NB4 (cell line): ENCODE results near the gene RTF2.

Source experiments
- MAX ChIP-seq: IDR thresholded peaks from 2 replicates; pipeline ENCODE4 v1.6.1; 2011; ENCODE audit warnings: low read depth, low read length
- MYC ChIP-seq: IDR thresholded peaks from 2 replicates; pipeline ENCODE4 v1.6.1; 2011; ENCODE audit warnings: low read depth, low read length
- POLR2A ChIP-seq: IDR thresholded peaks from 2 replicates; pipeline ENCODE4 v1.6.1; 2011; ENCODE audit warnings: mild to moderate bottlenecking; ENCODE audit not compliant: insufficient read length; ENCODE audit errors: extremely low read depth
- TF ChIP-seq, protein P1 (sequence below): IDR thresholded peaks from one replicate; pipeline ENCODE4 v1.5.1; 2012; ENCODE audit warnings: low read depth, low read length

DNA sequence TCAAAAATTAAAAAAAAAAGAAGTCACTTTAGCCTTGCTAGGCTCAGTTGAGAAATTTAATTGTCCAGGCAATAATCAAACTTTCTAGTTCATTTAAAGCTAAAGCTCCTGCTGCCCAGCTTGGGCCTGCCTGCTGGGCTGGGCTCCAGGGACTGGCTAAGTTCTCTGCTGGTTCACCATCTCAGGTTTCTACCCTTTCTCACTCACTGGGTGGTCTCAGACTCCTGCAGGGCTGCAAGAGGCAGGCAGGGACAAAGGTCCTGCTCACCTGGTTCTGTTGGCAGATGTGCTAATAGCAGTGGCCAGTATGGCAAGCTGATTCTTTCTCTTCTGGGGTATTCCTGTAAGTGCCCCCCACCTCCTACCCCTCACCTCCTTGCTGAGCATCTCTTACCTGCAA, 21.2 kb upstream of the RTF2 start:
- TF ChIP-seq, protein P1, sequence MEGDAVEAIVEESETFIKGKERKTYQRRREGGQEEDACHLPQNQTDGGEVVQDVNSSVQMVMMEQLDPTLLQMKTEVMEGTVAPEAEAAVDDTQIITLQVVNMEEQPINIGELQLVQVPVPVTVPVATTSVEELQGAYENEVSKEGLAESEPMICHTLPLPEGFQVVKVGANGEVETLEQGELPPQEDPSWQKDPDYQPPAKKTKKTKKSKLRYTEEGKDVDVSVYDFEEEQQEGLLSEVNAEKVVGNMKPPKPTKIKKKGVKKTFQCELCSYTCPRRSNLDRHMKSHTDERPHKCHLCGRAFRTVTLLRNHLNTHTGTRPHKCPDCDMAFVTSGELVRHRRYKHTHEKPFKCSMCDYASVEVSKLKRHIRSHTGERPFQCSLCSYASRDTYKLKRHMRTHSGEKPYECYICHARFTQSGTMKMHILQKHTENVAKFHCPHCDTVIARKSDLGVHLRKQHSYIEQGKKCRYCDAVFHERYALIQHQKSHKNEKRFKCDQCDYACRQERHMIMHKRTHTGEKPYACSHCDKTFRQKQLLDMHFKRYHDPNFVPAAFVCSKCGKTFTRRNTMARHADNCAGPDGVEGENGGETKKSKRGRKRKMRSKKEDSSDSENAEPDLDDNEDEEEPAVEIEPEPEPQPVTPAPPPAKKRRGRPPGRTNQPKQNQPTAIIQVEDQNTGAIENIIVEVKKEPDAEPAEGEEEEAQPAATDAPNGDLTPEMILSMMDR, result no peak
- TF ChIP-seq POLR2A (no peak), MAX (no peak), MYC (no peak)
